MM.1S (cell line): ENCODE measurements around the gene DNPH1.

ENCODE experiments used
- DNase-seq: peaks from one replicate; pipeline ENCODE4 v3.0.0-alpha.2; 2015
- H2AFZ ChIP-seq: fragments of 300-600 bp; sonication (generic); 2 replicates; pipeline ENCODE4 v1.6.0; 2016; ENCODE audit warnings: antibody characterized with exemption, low read length
- H3F3A ChIP-seq: fragments of 300-600 bp; sonication (generic); 2 replicates; pipeline ENCODE4 v1.6.1; 2016; ENCODE audit warnings: mild to moderate bottlenecking, antibody characterized with exemption, low read length, moderate library complexity, mixed read lengths; ENCODE audit not compliant: insufficient read depth
- H3K27ac ChIP-seq: fragments of 300-600 bp; sonication (generic); 2 replicates; pipeline ENCODE4 v1.5.1; 2016; ENCODE audit warnings: mild to moderate bottlenecking, low read length
- H3K27me3 ChIP-seq: fragments of 300-600 bp; sonication (generic); replicated peaks from 2 replicates; pipeline ENCODE4 v1.6.0; 2016; ENCODE audit warnings: low read length; ENCODE audit not compliant: insufficient read depth
- H3K36me3 ChIP-seq: fragments of 300-600 bp; sonication (generic); replicated peaks from 2 replicates; pipeline ENCODE4 v1.6.1; 2016; ENCODE audit warnings: mild to moderate bottlenecking, low read length, mixed read lengths; ENCODE audit not compliant: insufficient read depth
- H3K4me1 ChIP-seq: fragments of 300-600 bp; sonication (generic); 2 replicates; pipeline ENCODE4 v1.6.1; 2016; ENCODE audit warnings: low read length, mixed read lengths
- H3K4me2 ChIP-seq: fragments of 300-600 bp; sonication (generic); 2 replicates; pipeline ENCODE4 v1.6.0; 2016; ENCODE audit warnings: low read depth, low read length
- H3K4me3 ChIP-seq: fragments of 300-600 bp; sonication (generic); 2 replicates; pipeline ENCODE4 v1.5.1; 2016; ENCODE audit warnings: low read length, mixed read lengths
- H3K79me2 ChIP-seq: fragments of 300-600 bp; sonication (generic); 2 replicates; pipeline ENCODE4 v1.6.1; 2016; ENCODE audit warnings: mixed run types, low read length, mixed read lengths
- H3K9ac ChIP-seq: fragments of 300-600 bp; sonication (generic); 2 replicates; pipeline ENCODE4 v1.6.1; 2016; ENCODE audit warnings: low read length, mixed read lengths
- H3K9me2 ChIP-seq: fragments of 300-600 bp; sonication (generic); replicated peaks from 2 replicates; pipeline ENCODE4 v1.6.1; 2016; ENCODE audit warnings: mild to moderate bottlenecking, low read length, mixed read lengths; ENCODE audit not compliant: insufficient read depth
- H3K9me3 ChIP-seq: fragments of 300-600 bp; sonication (generic); replicated peaks from 2 replicates; pipeline ENCODE4 v1.6.1; 2016; ENCODE audit warnings: mild to moderate bottlenecking, low read length, mixed read lengths; ENCODE audit not compliant: insufficient read depth
- H4K20me1 ChIP-seq: fragments of 300-600 bp; sonication (generic); 2 replicates; pipeline ENCODE4 v1.6.1; 2016; ENCODE audit warnings: mild to moderate bottlenecking, low read length, moderate library complexity, mixed read lengths; ENCODE audit not compliant: insufficient read depth
- EZH2 ChIP-seq: fragments of 300-600 bp; sonication (generic); optimal IDR thresholded peaks from 2 replicates; pipeline ENCODE3; 2017; ENCODE audit warnings: low read depth, mild to moderate bottlenecking, antibody characterized with exemption, low read length, mixed read lengths
- EZH2phosphoT487 ChIP-seq: fragments of 300-600 bp; sonication (generic); IDR thresholded peaks from 2 replicates; pipeline ENCODE4 v1.6.1; 2018; ENCODE audit warnings: antibody characterized with exemption, low read length
- TF ChIP-seq, protein P1 (sequence below): fragments of 300-600 bp; sonication (generic); IDR thresholded peaks from 2 replicates; pipeline ENCODE4 v1.5.1; 2016; ENCODE audit warnings: antibody characterized with exemption, low read length, mixed read lengths

Gene DNPH1

DNA sequence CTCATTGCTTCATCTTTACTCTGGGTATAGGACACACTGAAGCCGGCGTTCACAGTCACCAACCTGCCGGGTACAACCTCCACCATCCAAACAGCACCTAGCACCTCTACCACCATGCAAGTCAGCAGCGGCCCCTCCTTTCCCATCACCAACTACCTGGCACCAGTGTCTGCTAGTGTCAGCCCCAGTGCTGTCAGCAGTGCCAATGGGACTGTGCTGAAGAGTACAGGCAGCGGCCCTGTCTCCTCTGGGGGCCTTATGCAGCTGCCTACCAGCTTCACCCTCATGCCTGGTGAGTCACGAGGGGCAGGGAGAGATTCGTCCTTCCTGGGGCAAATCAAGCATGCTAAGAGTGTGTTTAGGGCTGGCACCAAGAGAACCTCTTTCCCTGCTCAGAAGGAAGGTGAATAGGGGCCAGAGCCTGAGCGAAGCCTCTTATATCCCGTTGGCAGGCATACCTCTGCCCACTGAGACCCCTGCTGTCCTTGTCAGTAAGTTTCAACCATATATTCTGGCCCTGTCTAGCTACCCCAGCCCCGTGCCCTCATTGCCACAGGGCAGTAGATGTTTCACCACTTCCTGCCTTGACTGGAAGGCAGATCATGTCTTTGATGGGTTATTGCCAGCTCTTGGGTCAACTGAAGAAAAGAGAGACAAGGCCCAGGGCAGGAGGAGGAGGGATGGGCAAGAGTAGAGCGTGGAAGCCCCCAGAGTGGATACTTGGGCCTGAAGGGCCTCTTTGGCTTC, 53.4 kb downstream of the DNPH1 start:
- DNase-seq = no peak
- TF ChIP-seq EZH2phosphoT487 = no peak
- TF ChIP-seq EZH2 = no peak
- TF ChIP-seq, protein P1, sequence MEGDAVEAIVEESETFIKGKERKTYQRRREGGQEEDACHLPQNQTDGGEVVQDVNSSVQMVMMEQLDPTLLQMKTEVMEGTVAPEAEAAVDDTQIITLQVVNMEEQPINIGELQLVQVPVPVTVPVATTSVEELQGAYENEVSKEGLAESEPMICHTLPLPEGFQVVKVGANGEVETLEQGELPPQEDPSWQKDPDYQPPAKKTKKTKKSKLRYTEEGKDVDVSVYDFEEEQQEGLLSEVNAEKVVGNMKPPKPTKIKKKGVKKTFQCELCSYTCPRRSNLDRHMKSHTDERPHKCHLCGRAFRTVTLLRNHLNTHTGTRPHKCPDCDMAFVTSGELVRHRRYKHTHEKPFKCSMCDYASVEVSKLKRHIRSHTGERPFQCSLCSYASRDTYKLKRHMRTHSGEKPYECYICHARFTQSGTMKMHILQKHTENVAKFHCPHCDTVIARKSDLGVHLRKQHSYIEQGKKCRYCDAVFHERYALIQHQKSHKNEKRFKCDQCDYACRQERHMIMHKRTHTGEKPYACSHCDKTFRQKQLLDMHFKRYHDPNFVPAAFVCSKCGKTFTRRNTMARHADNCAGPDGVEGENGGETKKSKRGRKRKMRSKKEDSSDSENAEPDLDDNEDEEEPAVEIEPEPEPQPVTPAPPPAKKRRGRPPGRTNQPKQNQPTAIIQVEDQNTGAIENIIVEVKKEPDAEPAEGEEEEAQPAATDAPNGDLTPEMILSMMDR = no peak
- Histone ChIP-seq H3F3A (peaks cover 23% of the 10 kb centered on the region), H4K20me1 (peaks cover 5% of the 10 kb centered on the region; the same call in 1 of the 2 replicates), H3K4me2 (no peak overlapping the region), H3K79me2 (peaks cover 39% of the 10 kb centered on the region), H3K4me1 (peaks cover 25% of the 10 kb centered on the region), H3K36me3 (peaks cover 5% of the 10 kb centered on the region; the same call in 1 of the 2 replicates), H3K4me3 (no peak overlapping the region), H3K9me3 (no peaks in the 10 kb centered on the region), H2AFZ (no peak overlapping the region), H3K9me2 (no peaks in the 10 kb centered on the region), H3K9ac (no peak overlapping the region), H3K27ac (no peak overlapping the region), H3K27me3 (no peaks in the 10 kb centered on the region)
